Measurements from ENCODE around the gene LRP1B. TPM values are rescaled to one million over a fixed set of nuclear protein-coding genes. Genes with fewer than 3 reads are reported as not detected.
"Not testable (repeated sequence)": the region's sequence is repeated elsewhere in the genome, so short reads cannot be mapped to it uniquely, and the experiment has no call there.

The LRP1B gene
- total RNA-seq, 8 experiments from 2014 or later, result 0.04 to 31.2 (median 11.5) TPM

GRCh38 chr2:142097711-142098110, 33.1 kb downstream of the LRP1B start:
- in situ Hi-C loops (cut with MboI; ENCODE audit: low pct_unique_long_range_greater_than_20kb in 2 of 9, low sequenced_read_pairs in 9 of 9, unreplicated experiment in 9 of 9), result no loop called here
- Histone ChIP-seq H3K4me1 (replicated peaks in 1 of 2) (no peaks in the 10 kb centered on the region), H3K4me3 (no peak overlapping the region), H3K27ac (no peak overlapping the region)
- no peak for ATAC-seq (replicated peaks in 6 of 8)
- 7 to 94% (median 60%) methylated on average over 1 to 3 of the region's 3 CpGs; no CpG with 5 or more reads in 1 of the 10 experiments for WGBS, 10 experiments

- ATAC-seq (replicated peaks in 6 of 8), result peak in 1 of 8 experiments; percentile 43
- WGBS, 10 experiments, result 60 to 100% (median 79%) methylated on average over 1 to 2 of the region's 2 CpGs; no CpG with 5 or more reads in 1 of the 10 experiments
Measured at GRCh38 chr2:142095647-142096046, 35.2 kb downstream of the LRP1B start.

DNA sequence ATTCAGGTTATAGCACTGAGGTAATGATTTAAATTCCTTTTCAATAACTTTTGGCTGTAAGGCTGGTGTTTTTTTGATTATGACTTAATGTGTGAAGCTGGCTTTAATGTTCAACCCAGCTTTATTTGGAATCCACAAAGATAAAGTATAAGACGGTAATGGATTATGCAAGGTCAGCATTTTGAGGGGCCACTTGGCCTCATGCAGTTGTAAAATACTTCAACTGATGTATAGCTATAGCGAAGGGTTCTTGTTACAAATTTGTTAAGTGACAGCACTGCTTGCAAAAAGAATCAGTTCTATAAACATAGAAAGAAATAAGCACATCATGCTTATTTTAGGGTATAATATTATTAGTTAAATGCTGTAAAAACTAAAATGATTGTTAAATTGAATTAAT, 36.6 kb downstream of the LRP1B start:
- Histone ChIP-seq H3K4me1 (replicated peaks in 1 of 2) (no peaks in the 10 kb centered on the region), H3K4me3 (no peak overlapping the region), H3K27ac (no peak overlapping the region)
- WGBS, 10 experiments, result 33 to 100% (median 90%) methylated on average over 1 to 2 of the region's 2 CpGs
- ATAC-seq (replicated peaks in 6 of 8), result no peak
- in situ Hi-C loops (cut with MboI; ENCODE audit: low pct_unique_long_range_greater_than_20kb in 2 of 9, low sequenced_read_pairs in 9 of 9, unreplicated experiment in 9 of 9), result no loop called here

More at GRCh38 chr2:142095647-142096046, 35.2 kb downstream of the LRP1B start:
- H3K4me1 ChIP-seq (replicated peaks in 1 of 2), result no peaks in the 10 kb centered on the region
- H3K27ac ChIP-seq, result no peak overlapping the region
- no peak overlapping the region for H3K4me3 ChIP-seq
- in situ Hi-C loops (cut with MboI; ENCODE audit: low pct_unique_long_range_greater_than_20kb in 2 of 9, low sequenced_read_pairs in 9 of 9, unreplicated experiment in 9 of 9), result no loop called here

- ATAC-seq (replicated peaks in 6 of 8), result no peak
- H3K4me3 ChIP-seq, result no peak overlapping the region
- 63 to 100% (median 100%) methylated on average over 1 to 2 of the region's 2 CpGs for WGBS, 10 experiments
- in situ Hi-C loops (cut with MboI; ENCODE audit: low pct_unique_long_range_greater_than_20kb in 2 of 9, low sequenced_read_pairs in 9 of 9, unreplicated experiment in 9 of 9), result no loop called here
- H3K27ac ChIP-seq, result no peak overlapping the region
- no peaks in the 10 kb centered on the region for H3K4me1 ChIP-seq (replicated peaks in 1 of 2)
Measured at GRCh38 chr2:142088058-142088568, 42.7 kb downstream of the LRP1B start.

- WGBS, 10 experiments, result 0 to 100% (median 60%) methylated on average over 1 to 2 of the region's 2 CpGs; no CpG with 5 or more reads in 2 of the 10 experiments
- in situ Hi-C loops (cut with MboI; ENCODE audit: low pct_unique_long_range_greater_than_20kb in 2 of 9, low sequenced_read_pairs in 9 of 9, unreplicated experiment in 9 of 9); H3K4me1 ChIP-seq (replicated peaks in 1 of 2); H3K4me3 ChIP-seq; H3K27ac ChIP-seq; ATAC-seq (replicated peaks in 6 of 8): not testable (repeated sequence)
Measured at GRCh38 chr2:142087585-142087984, 43.2 kb downstream of the LRP1B start.

- no peak overlapping the region for H3K27ac ChIP-seq
- peak in 1 of 8 experiments; percentile 57 for ATAC-seq (replicated peaks in 6 of 8)
- H3K4me3 ChIP-seq, result no peak overlapping the region
- WGBS, 10 experiments, result 20 to 83% (median 34%) methylated on average over 1 to 3 of the region's 3 CpGs; no CpG with 5 or more reads in 6 of the 10 experiments
- in situ Hi-C loops (cut with MboI; ENCODE audit: low pct_unique_long_range_greater_than_20kb in 2 of 9, low sequenced_read_pairs in 9 of 9, unreplicated experiment in 9 of 9), result no loop called here
- no peaks in the 10 kb centered on the region for H3K4me1 ChIP-seq (replicated peaks in 1 of 2)
Measured at GRCh38 chr2:142082368-142082767, 48.4 kb downstream of the LRP1B start.

- in situ Hi-C loops (cut with MboI; ENCODE audit: low pct_unique_long_range_greater_than_20kb in 2 of 9, low sequenced_read_pairs in 9 of 9, unreplicated experiment in 9 of 9), result no loop called here
- no peak overlapping the region for H3K27ac ChIP-seq
- 0 to 100% (median 63%) methylated on average over 1 to 2 of the region's 2 CpGs; no CpG with 5 or more reads in 1 of the 10 experiments for WGBS, 10 experiments
- peaks cover 0 to 11% of the 10 kb centered on the region in 2 donors for H3K4me1 ChIP-seq (replicated peaks in 1 of 2)
- ATAC-seq (replicated peaks in 6 of 8), result no peak
- H3K4me3 ChIP-seq, result no peak overlapping the region
Measured at GRCh38 chr2:142076317-142076716, 54.5 kb downstream of the LRP1B start.

GRCh38 chr2:142075826-142076225, 55.0 kb downstream of the LRP1B start:
- H3K4me3 ChIP-seq, result no peak overlapping the region
- H3K4me1 ChIP-seq (replicated peaks in 1 of 2), result peaks cover 0 to 11% of the 10 kb centered on the region in 2 donors
- in situ Hi-C loops (cut with MboI; ENCODE audit: low pct_unique_long_range_greater_than_20kb in 2 of 9, low sequenced_read_pairs in 9 of 9, unreplicated experiment in 9 of 9), result no loop called here
- H3K27ac ChIP-seq, result no peak overlapping the region
- WGBS, 10 experiments, result 0 to 63% (median 30%) methylated on average over 1 to 2 of the region's 2 CpGs; no CpG with 5 or more reads in 3 of the 10 experiments
- ATAC-seq (replicated peaks in 6 of 8), result peak in 5 of 8 experiments; percentile 32 to 91 (median 77)

DNA sequence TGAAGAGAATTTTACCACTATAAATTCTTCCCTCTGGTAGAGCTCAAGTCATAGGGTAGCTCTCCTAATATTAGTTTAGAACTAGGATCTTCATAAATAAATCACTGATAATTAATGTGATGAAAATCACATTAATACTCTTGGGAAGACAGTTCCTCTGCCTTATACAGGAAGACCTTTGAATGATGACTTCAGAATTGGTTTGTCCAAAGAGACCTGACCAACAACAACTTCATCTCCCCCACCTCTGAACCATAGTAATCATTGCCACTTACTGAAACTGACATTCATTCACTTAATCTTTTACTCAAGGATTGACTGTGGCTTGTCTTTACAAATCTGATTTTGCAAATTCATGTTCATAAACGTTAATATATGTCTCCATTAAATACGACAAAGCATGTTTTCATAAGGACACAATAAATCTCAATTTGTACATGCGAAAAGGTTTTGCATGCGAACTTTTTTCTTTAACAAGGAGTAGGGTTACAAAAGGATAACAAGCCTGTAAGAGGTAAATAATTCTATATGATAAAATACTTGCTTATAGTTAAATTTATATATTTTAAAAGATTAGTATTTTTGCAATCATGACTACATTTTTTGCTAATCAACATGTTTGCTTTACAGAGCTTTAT, 61.4 kb downstream of the LRP1B start:
- peak in 1 of 8 experiments; percentile 55 for ATAC-seq (replicated peaks in 6 of 8)
- WGBS, 10 experiments, result 27 to 79% (median 58%) methylated on average over 2 to 4 of the region's 4 CpGs; no CpG with 5 or more reads in 1 of the 10 experiments
- Histone ChIP-seq H3K4me3 (no peak overlapping the region), H3K4me1 (replicated peaks in 1 of 2) (no peaks in the 10 kb centered on the region), H3K27ac (no peak overlapping the region)
- in situ Hi-C loops (cut with MboI; ENCODE audit: low pct_unique_long_range_greater_than_20kb in 2 of 9, low sequenced_read_pairs in 9 of 9, unreplicated experiment in 9 of 9), result no loop called here

GRCh38 chr2:142065700-142066099, 65.1 kb downstream of the LRP1B start:
- no peak for ATAC-seq (replicated peaks in 6 of 8)
- Histone ChIP-seq H3K4me1 (replicated peaks in 1 of 2) (no peaks in the 10 kb centered on the region), H3K27ac (no peak overlapping the region), H3K4me3 (no peak overlapping the region)
- 7 to 100% (median 78%) methylated on average over 1 to 3 of the region's 3 CpGs; no CpG with 5 or more reads in 1 of the 10 experiments for WGBS, 10 experiments
- in situ Hi-C loops (cut with MboI; ENCODE audit: low pct_unique_long_range_greater_than_20kb in 2 of 9, low sequenced_read_pairs in 9 of 9, unreplicated experiment in 9 of 9), result no loop called here

DNA sequence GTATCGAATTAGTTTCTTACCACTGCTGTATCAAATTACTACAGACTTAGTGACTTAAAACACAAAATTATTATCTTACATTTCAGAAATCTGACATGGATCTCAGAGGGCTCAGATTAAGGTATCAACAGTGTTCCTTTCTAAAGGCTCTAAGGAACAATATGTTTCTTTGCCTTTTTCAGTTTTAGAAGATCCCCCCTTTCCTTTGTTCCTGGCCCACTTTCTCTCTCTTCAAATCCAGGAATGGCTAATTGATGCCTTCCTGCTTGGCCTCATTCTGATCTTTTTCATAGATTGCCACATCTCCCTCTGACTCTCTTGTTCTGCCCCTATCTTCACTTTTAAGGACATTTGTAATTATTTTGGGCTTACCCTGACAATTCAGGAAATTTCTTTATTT, 65.7 kb downstream of the LRP1B start:
- WGBS, 10 experiments, result 38 to 100% (median 89%) methylated on average over 1 of the region's 1 CpG; no CpG with 5 or more reads in 1 of the 10 experiments
- no peaks in the 10 kb centered on the region for H3K4me1 ChIP-seq (replicated peaks in 1 of 2)
- no peak overlapping the region for H3K27ac ChIP-seq
- in situ Hi-C loops (cut with MboI; ENCODE audit: low pct_unique_long_range_greater_than_20kb in 2 of 9, low sequenced_read_pairs in 9 of 9, unreplicated experiment in 9 of 9), result no loop called here
- ATAC-seq (replicated peaks in 6 of 8), result no peak
- H3K4me3 ChIP-seq, result no peak overlapping the region

DNA sequence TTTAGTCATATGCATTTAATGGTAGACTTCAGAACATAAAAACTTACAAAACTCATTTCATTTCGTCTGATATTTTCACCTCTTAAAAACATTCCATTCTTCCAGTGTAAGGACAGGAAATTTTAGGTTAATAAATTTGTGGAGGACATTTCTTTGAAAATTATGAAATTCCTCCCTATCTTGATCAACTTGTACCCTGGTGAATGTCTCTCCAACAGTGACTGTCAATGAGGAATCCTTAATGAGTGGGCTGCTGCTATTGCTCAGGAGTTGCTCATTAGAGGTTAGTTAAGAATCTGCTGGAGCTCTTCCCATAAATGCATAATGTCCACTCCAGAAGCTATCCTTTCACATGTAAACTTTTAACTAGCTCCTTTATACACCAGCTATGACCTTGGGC, 69.1 kb downstream of the LRP1B start:
- ATAC-seq (replicated peaks in 6 of 8), result no peak
- in situ Hi-C loops (cut with MboI; ENCODE audit: low pct_unique_long_range_greater_than_20kb in 2 of 9, low sequenced_read_pairs in 9 of 9, unreplicated experiment in 9 of 9), result no loop called here
- Histone ChIP-seq H3K27ac (no peak overlapping the region), H3K4me3 (no peak overlapping the region), H3K4me1 (replicated peaks in 1 of 2) (no peaks in the 10 kb centered on the region)
- WGBS, 10 experiments, result 13 to 100% (median 81%) methylated on average over 1 of the region's 1 CpG; no CpG with 5 or more reads in 3 of the 10 experiments

GRCh38 chr2:142058149-142058548, 72.7 kb downstream of the LRP1B start:
- Histone ChIP-seq H3K4me1 (replicated peaks in 1 of 2) (no peaks in the 10 kb centered on the region), H3K4me3 (no peak overlapping the region), H3K27ac (no peak overlapping the region)
- 20 to 100% (median 72%) methylated on average over 1 to 4 of the region's 4 CpGs; no CpG with 5 or more reads in 2 of the 10 experiments for WGBS, 10 experiments
- no peak for ATAC-seq (replicated peaks in 6 of 8)
- in situ Hi-C loops (cut with MboI; ENCODE audit: low pct_unique_long_range_greater_than_20kb in 2 of 9, low sequenced_read_pairs in 9 of 9, unreplicated experiment in 9 of 9), result no loop called here
